GM12801 (cell line): ENCODE data around the gene GABRA5.

ENCODE experiments used
- CTCF ChIP-seq: IDR thresholded peaks from one replicate; pipeline ENCODE4 v1.5.1; 2011; ENCODE audit warnings: control low read depth; ENCODE audit not compliant: insufficient read length; ENCODE audit errors: extremely low read depth

Gene GABRA5

GRCh38 chr15:26974120-26974780 lies 107.4 kb downstream of the GABRA5 start:
- no peak for TF ChIP-seq CTCF

- TF ChIP-seq CTCF = no peak
These were observed 114.6 kb downstream of the GABRA5 start for GRCh38 chr15:26981492-26981891.

- TF ChIP-seq CTCF = no peak
These were observed 117.0 kb downstream of the GABRA5 start for GRCh38 chr15:26983822-26984221.

- no peak for TF ChIP-seq CTCF
These were observed 118.2 kb downstream of the GABRA5 start for GRCh38 chr15:26985050-26985449.

- TF ChIP-seq CTCF = no peak
These were observed 129.4 kb downstream of the GABRA5 start for GRCh38 chr15:26996250-26996649.
